Fibroblast of skin of left quadriceps (primary cell): ENCODE results near the gene ZBTB46.
"Not testable (repeated sequence)": the region's sequence is repeated elsewhere in the genome, so short reads cannot be mapped to it uniquely, and the experiment has no call there.

Experiments used
- DNase-seq, 2 experiments: peaks; one replicate each; pipeline ENCODE4 v3.0.0-alpha.2; 2013; ENCODE audit warnings: low read depth in 2 of 2

The ZBTB46 gene

GRCh38 chr20:63830841-63831588 lies at the start of gene ZBTB46:
Gene ZBTB46 (minus strand): TSS chr20:63831264. CDS start chr20:63790757, 40,507 bp downstream.
- DNase-seq = no peak

- no peak for DNase-seq
These were observed 48.0 kb upstream of the ZBTB46 start for GRCh38 chr20:63878899-63879663.

GRCh38 chr20:63877755-63878470 lies 46.8 kb upstream of the ZBTB46 start:
- DNase-seq = no peak

GRCh38 chr20:63876489-63877036 lies 45.5 kb upstream of the ZBTB46 start:
- DNase-seq = no peak

GRCh38 chr20:63874241-63874640 lies 43.2 kb upstream of the ZBTB46 start:
- not testable (repeated sequence) for DNase-seq

GRCh38 chr20:63873477-63873971 lies 42.5 kb upstream of the ZBTB46 start:
- no peak for DNase-seq

- no peak for DNase-seq
These were observed 37.2 kb upstream of the ZBTB46 start for GRCh38 chr20:63868264-63868663.

- DNase-seq = not testable (repeated sequence)
These were observed 36.0 kb upstream of the ZBTB46 start for GRCh38 chr20:63867042-63867441.

- DNase-seq = peak; percentile 93 to 94
These were observed 34.0 kb upstream of the ZBTB46 start, which contains the start of gene TPD52L2 for GRCh38 chr20:63864978-63865640. Gene TPD52L2 (plus strand): TSS chr20:63865270. CDS start chr20:63865366, 96 bp downstream.

- no peak for DNase-seq
These were observed 33.5 kb upstream of the ZBTB46 start for GRCh38 chr20:63864545-63864977.

GRCh38 chr20:63863798-63864544 lies 32.9 kb upstream of the ZBTB46 start:
- peak; percentile 28 to 31 for DNase-seq

- no peak for DNase-seq
These were observed 32.1 kb upstream of the ZBTB46 start for GRCh38 chr20:63863021-63863797.

- no peak for DNase-seq
These were observed 31.2 kb upstream of the ZBTB46 start for GRCh38 chr20:63861981-63862901.

- no peak for DNase-seq
These were observed 30.4 kb upstream of the ZBTB46 start, which contains the start of gene ABHD16B for GRCh38 chr20:63861365-63861934. Gene ABHD16B (plus strand): TSS chr20:63861498. CDS start chr20:63861541, 43 bp downstream.

- DNase-seq = no peak
These were observed 29.4 kb upstream of the ZBTB46 start for GRCh38 chr20:63860325-63861051.

GRCh38 chr20:63859166-63859699 lies 28.2 kb upstream of the ZBTB46 start:
- no peak for DNase-seq
